Activated CD8-positive, alpha-beta memory T cell treated with anti-CD3 and anti-CD28 coated beads, Interleukin-2, amount 50 U/mL, for 1 hour (primary cell): ENCODE results near the gene CHRND.

Experiments
- DNase-seq: peaks from one replicate; pipeline ENCODE4 v3.0.0-alpha.2; 2020; ENCODE audit errors: extremely low read depth

CHRND gene

GRCh38 chr2:232573042-232573441 is 47.1 kb downstream of the CHRND start:
- DNase-seq, result no peak

- no peak for DNase-seq
Observed at GRCh38 chr2:232573771-232574435, 47.9 kb downstream of the CHRND start.

- no peak for DNase-seq
Observed at GRCh38 chr2:232574674-232575403, 48.9 kb downstream of the CHRND start.

- no peak for DNase-seq
Observed at GRCh38 chr2:232575404-232575746, 49.4 kb downstream of the CHRND start.

GRCh38 chr2:232576995-232577394 is 51.0 kb downstream of the CHRND start:
- no peak for DNase-seq

DNA sequence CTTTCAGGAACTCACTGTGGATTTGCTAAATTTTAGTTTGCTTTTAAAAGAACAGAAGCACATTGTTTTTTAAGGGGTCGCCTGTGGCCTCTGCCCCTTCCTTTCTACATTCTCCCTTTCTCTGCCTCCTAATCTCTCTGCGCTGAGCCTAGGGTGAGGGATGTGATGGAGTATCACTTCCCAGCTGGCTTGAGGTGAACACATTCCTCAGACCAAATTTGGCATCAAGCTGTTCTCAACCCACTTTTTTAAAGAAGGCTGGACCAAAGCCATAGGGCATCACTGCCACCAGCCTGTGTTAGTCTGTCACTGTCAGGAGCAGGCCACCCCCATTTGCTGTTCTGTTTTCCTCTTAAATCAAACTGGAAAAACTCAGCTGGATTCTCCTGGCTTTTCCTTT is 51.9 kb downstream of the CHRND start:
- DNase-seq, result no peak

GRCh38 chr2:232578626-232579025 is 52.7 kb downstream of the CHRND start:
- DNase-seq, result no peak

DNA sequence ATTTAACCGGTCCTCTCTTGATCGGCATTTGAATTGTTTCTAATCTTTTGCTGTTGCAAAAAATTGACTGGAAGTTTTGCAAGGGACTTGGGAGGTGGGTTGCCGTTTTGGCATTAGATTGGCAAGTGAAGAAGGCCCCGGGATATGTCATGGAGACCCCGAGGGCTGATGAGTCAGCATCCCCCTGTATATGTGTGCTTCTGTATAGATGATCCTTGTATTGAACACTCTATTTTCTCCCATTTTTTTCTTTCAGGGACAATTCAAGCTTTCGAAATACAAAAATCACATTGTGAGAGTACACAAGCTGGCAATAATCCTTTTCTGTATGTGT is 54.7 kb downstream of the CHRND start:
- DNase-seq, result no peak

DNA sequence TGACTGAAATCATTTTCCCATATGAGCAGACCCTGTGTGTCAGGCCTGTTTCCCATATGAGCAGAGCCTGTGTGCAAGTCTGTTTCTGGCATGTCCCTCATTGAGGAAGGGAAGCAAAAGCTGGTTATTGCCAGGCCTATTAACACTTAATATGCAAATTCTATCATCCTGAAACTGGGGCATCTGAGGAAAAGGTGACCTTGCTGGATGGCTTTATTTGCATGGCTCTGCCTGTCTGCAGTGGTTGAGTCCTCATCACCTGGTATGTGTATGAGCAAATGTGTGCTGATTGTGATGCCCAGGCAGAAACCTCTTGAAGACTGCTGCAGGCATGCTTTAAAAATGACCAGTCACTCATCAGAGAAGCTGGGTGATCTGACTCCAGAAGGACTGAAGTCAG is 55.8 kb downstream of the CHRND start:
- no peak for DNase-seq

DNA sequence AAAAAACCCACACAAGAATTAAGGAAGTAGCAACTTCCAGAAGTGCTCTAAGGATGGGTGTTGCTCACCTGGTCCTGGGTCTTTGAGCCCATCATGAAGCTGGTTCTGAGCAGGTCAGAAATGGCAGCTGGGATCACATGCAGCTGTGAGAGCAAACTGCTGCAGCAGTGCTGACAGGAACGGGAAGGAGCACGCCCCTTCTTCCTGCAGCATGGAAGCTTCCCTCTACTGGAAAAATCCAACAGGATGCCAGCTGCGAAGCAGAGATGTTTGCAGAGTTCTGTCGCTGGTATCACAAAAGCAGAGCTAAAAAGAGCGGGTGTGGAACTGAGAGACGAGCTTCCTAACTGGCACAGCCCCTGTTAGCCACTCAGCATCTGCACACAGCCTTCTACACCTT is 58.3 kb downstream of the CHRND start:
- no peak for DNase-seq
